ENCODE data around the gene GRIN3B. TPM values are rescaled to one million over a fixed set of nuclear protein-coding genes. Genes with fewer than 3 reads are reported as not detected.
A peak's percentile ranks its signal among the peaks of the same experiment; 100 is the strongest.

The GRIN3B gene
- total RNA-seq, 1 donor from 2014 or later = 1.4 TPM

DNA sequence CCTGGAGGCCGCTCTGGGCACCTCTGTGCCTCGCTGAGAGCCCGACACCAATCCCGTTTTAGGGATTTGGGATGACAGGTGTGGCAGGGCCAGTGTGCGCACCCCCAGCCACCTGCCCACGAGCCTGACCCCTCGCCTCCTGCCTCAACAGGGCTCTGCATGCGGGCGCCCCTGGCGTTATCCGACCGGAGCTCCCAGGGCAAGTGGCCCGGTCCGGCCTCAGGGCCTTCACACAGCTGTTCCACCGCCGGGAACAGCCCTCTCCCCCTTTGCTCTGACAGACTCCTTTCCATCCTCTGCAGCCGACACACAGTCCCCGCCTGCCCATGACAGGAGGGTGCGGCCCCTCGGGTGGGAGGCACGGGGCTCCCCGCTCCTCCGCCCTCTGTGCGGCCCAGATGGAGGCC lies 23.2 kb upstream of the GRIN3B start:
- Mint-ChIP-seq H3K36me3 (ENCODE audit: insufficient read depth) (peaks cover 3% of the 10 kb centered on the region), H3K27ac (no peak overlapping the region), H3K4me3 (ENCODE audit: low read depth) (no peak overlapping the region), H3K27me3 (no peaks in the 10 kb centered on the region), H3K4me1 (ENCODE audit: low read depth) (peaks cover 10% of the 10 kb centered on the region), H3K9me3 (ENCODE audit: low read depth) (no peaks in the 10 kb centered on the region)
- DNase-seq (ENCODE audit: low spot score, unreplicated experiment) = no peak
- TF ChIP-seq, protein P1, sequence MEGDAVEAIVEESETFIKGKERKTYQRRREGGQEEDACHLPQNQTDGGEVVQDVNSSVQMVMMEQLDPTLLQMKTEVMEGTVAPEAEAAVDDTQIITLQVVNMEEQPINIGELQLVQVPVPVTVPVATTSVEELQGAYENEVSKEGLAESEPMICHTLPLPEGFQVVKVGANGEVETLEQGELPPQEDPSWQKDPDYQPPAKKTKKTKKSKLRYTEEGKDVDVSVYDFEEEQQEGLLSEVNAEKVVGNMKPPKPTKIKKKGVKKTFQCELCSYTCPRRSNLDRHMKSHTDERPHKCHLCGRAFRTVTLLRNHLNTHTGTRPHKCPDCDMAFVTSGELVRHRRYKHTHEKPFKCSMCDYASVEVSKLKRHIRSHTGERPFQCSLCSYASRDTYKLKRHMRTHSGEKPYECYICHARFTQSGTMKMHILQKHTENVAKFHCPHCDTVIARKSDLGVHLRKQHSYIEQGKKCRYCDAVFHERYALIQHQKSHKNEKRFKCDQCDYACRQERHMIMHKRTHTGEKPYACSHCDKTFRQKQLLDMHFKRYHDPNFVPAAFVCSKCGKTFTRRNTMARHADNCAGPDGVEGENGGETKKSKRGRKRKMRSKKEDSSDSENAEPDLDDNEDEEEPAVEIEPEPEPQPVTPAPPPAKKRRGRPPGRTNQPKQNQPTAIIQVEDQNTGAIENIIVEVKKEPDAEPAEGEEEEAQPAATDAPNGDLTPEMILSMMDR (IDR thresholded peaks at IDR 0.05; ENCODE audit: unreplicated experiment) = no peak

DNA sequence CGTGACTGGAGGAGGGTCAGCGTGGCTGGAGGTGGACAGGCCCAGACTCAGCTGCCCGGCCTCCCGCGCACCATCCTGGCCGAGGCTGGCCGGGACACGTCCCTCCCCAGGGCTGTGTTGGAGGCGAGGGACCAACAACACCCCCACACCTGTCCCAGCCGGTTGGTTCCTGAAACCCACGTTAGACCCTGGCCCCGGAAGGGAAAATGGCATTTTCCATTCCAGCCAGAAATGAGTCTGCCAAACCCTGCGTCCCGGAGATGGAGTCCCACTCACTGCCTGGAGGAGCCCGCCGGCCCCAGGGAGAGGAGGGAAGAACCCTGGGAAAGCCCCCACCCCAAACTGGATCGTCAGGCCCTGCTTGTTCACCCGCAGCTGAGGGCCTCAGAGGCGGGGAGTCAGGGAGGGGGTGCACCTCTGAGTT lies 20.9 kb upstream of the GRIN3B start:
- Mint-ChIP-seq H3K27ac (no peak overlapping the region), H3K9me3 (ENCODE audit: low read depth) (no peaks in the 10 kb centered on the region), H3K4me1 (ENCODE audit: low read depth) (peaks cover 10% of the 10 kb centered on the region), H3K27me3 (no peaks in the 10 kb centered on the region), H3K4me3 (ENCODE audit: low read depth) (no peak overlapping the region), H3K36me3 (ENCODE audit: insufficient read depth) (no peaks in the 10 kb centered on the region)
- DNase-seq (ENCODE audit: low spot score, unreplicated experiment) = no peak
- TF ChIP-seq, protein P1 (IDR thresholded peaks at IDR 0.05; ENCODE audit: unreplicated experiment) = no peak

DNA sequence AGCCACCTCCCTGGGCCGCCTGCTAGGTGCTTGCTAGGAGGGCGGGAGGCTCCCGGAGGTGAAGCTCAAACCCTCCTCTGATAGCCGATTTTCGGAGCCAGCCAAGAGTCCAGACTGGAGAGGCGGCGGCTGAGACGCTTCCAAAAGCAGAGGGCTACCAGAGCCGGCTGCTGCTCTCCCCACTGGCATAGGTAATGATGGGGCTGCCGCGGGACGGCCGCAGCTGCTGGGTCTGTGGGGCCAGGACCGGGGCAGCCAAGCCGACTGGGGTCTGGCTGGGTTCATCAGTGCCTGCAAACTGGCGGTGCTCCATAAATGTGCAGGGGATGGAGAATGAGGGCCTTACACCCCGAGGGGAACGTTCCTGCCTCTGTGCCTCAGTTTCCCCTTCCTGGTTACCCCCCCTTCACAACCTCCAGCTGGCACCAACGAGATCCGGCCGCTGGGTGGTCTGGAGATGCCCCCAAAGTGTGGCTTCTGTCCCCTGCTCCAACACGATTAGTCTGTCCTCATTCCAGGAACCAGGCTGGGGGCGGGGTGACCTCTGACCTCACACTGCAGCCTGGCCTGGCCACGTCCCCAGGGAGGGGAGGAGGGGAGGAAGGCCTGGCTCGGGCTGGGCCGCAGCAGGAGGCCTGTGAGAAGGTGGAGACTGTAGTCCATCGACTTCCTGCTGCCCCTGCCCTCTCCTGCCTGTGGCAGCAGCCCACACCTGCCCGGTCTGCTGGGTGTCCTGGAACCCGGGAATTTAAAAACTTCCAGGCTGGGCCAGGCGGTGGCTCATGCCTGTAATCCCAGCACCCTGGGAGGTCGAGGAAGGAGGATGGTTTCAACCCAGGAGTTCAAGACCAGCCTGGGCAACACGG lies 19.9 kb upstream of the GRIN3B start:
- Mint-ChIP-seq H3K27me3 (no peaks in the 10 kb centered on the region), H3K9me3 (ENCODE audit: low read depth) (no peaks in the 10 kb centered on the region), H3K36me3 (ENCODE audit: insufficient read depth) (no peaks in the 10 kb centered on the region), H3K4me3 (ENCODE audit: low read depth) (peak overlapping the region; percentile 46), H3K4me1 (ENCODE audit: low read depth) (peaks cover 16% of the 10 kb centered on the region), H3K27ac (peak overlapping the region; percentile 96)
- DNase-seq (ENCODE audit: low spot score, unreplicated experiment) = peak; percentile 64
- TF ChIP-seq, protein P1 (IDR thresholded peaks at IDR 0.05; ENCODE audit: unreplicated experiment) = no peak

GRCh38 chr19:982567-983170 lies 17.6 kb upstream of the GRIN3B start:
- TF ChIP-seq, protein P1 (IDR thresholded peaks at IDR 0.05; ENCODE audit: unreplicated experiment) = peak; percentile 97
- DNase-seq (ENCODE audit: low spot score, unreplicated experiment) = peak; percentile 86

DNA sequence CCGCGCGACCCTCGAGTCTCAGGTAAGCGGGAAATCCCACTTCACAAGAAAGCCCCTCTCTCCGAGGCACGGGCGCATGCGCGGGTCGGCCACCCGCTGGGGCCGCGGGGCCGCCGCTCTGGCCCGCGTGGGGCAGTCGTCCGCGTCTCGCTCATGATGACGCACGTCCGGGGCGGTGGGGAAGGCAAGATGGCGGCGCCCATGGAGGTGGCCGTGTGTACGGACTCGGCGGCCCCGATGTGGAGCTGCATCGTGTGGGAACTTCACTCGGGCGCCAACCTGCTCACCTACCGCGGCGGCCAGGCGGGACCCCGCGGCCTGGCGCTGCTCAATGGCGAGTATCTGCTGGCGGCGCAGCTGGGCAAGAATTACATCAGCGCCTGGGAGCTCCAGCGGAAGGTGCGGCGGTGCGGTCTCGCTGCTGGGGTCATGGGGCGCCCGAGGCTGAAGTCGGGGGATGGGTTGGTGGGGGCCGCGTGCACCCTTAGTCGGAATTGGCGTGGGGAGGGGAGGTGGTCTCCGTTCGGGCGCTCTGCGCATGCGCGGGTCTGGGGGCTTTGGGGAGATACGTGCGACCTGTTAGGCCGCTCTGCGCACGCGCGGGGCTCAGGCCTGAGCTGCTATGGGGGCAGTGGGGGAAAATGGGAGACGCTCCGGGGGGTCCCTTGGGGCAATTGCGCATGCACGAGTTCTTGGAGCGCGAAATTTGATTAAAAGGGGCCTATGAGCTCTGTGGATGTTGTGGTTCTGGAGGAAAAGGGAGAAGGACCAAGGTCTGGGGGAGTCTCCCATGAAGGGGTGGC lies 15.9 kb upstream of the GRIN3B start, which contains the start of gene WDR18:
WDR18 (plus strand) TSS at position 181 of the 803 bp plus-strand sequence; CDS start at position 190, 9 bp downstream.
- Mint-ChIP-seq H3K4me1 (ENCODE audit: low read depth) (peaks cover 15% of the 10 kb centered on the region), H3K27me3 (no peaks in the 10 kb centered on the region), H3K27ac (peak within 1 kb of the TSS; percentile 98), H3K4me3 (ENCODE audit: low read depth) (peak within 1 kb of the TSS; percentile 94), H3K9me3 (ENCODE audit: low read depth) (no peaks in the 10 kb centered on the region), H3K36me3 (ENCODE audit: insufficient read depth) (peaks cover 2% of the 10 kb centered on the region)
- TF ChIP-seq, protein P1 (IDR thresholded peaks at IDR 0.05; ENCODE audit: unreplicated experiment) = peak; percentile 46
- peak; percentile 84 for DNase-seq (ENCODE audit: low spot score, unreplicated experiment)

More at GRCh38 chr19:982567-983170, 17.6 kb upstream of the GRIN3B start:
- Mint-ChIP-seq H3K27ac (no peak overlapping the region), H3K4me1 (ENCODE audit: low read depth) (peaks cover 16% of the 10 kb centered on the region), H3K36me3 (ENCODE audit: insufficient read depth) (peaks cover 2% of the 10 kb centered on the region), H3K4me3 (ENCODE audit: low read depth) (no peak overlapping the region), H3K9me3 (ENCODE audit: low read depth) (no peaks in the 10 kb centered on the region), H3K27me3 (no peaks in the 10 kb centered on the region)

All from progenitor cell of endocrine pancreas (in vitro differentiated cells).